Endothelial cell of umbilical vein (primary cell): ENCODE measurements around the gene ZNF598. TPM values are rescaled to one million over a fixed set of nuclear protein-coding genes. Genes with fewer than 3 reads are reported as not detected.

Experiments
- BruUV-seq: library from RNA; stranded (reverse); fragments of 400-500 nt; replicated peaks from 2 replicates; lab custom pipeline; 2021; lab: Mats Ljungman, UMichigan
- CTCF ChIA-PET: fragments of 300-600, 350-600 bp; sonication (Branson Sonifier 250); formaldehyde crosslinking; loops from one replicate; lab custom pipeline; 2021; ENCODE audit warnings: antibody characterized with exemption, inconsistent platforms; lab: Charles Lee
- POLR2A ChIA-PET: fragments of 300-600, 350-600 bp; sonication (Branson Sonifier 250); formaldehyde crosslinking; loops from one replicate; lab custom pipeline; 2021; ENCODE audit warnings: antibody characterized with exemption, inconsistent platforms; lab: Charles Lee
- DNase-seq: peaks from one replicate; pipeline ENCODE4 v3.0.0-alpha.2; 2011; ENCODE audit warnings: low read depth, low spot score
- FAIRE-seq: peaks from 2 replicates; lab custom pipeline; 2011; peaks lifted over from hg19 to GRCh38; lab: Jason Lieb, UNC
- H2AFZ ChIP-seq: 2 replicates; pipeline ENCODE4 v1.6.0; 2012; ENCODE audit warnings: low read depth, low read length, control low read depth, inconsistent platforms
- H3K27ac ChIP-seq: 2 replicates; pipeline ENCODE4 v1.5.1; 2011; ENCODE audit warnings: low read depth, mild to moderate bottlenecking, control low read depth, low read length, moderate library complexity; ENCODE audit not compliant: insufficient read depth
- H3K27me3 ChIP-seq, 2 experiments: 2 replicates each; pipeline versions ENCODE4 v1.6.0 to v1.6.1; 2011; ENCODE audit warnings: low read length in 2 of 2, mixed read lengths in 1 of 2; ENCODE audit not compliant: control insufficient read depth in 2 of 2, insufficient read depth in 2 of 2
- H3K36me3 ChIP-seq, 2 experiments: 2 replicates in 1 of 2; 3 replicates in 1 of 2; pipeline ENCODE4 v1.5.1; 2011; ENCODE audit warnings: low read length in 2 of 2, mild to moderate bottlenecking in 1 of 2, moderate library complexity in 1 of 2; ENCODE audit not compliant: control insufficient read depth in 2 of 2, insufficient read depth in 2 of 2; ENCODE audit errors: extremely low read depth in 1 of 2
- H3K4me1 ChIP-seq: 3 replicates; pipeline ENCODE4 v1.5.1; 2011; ENCODE audit warnings: mild to moderate bottlenecking, low read length; ENCODE audit not compliant: control insufficient read depth, insufficient read depth; ENCODE audit errors: extremely low read depth
- H3K4me2 ChIP-seq: 2 replicates; pipeline ENCODE4 v1.6.1; 2011; ENCODE audit warnings: low read length, control low read depth, mixed read lengths; ENCODE audit not compliant: insufficient read depth
- H3K4me3 ChIP-seq, 3 experiments: fragments of 200-600 bp in 1 of 3; sonication (generic), shearing (Covaris generic) in 1 of 3; replicated peaks in 1 of 3; 2 replicates each; pipeline ENCODE4 v1.5.1; 2011 to 2016; ENCODE audit warnings: control low read depth in 3 of 3, low read length in 3 of 3, mild to moderate bottlenecking in 2 of 3, inconsistent platforms in 1 of 3, low read depth in 1 of 3, moderate library complexity in 1 of 3; ENCODE audit not compliant: insufficient read depth in 1 of 3
- H3K79me2 ChIP-seq: 2 replicates; pipeline ENCODE4 v1.6.0; 2012; ENCODE audit warnings: low read length, inconsistent platforms; ENCODE audit not compliant: control insufficient read depth, insufficient read depth
- H3K9ac ChIP-seq: replicated peaks from 2 replicates; pipeline ENCODE3; 2011; ENCODE audit warnings: low read length, control low read depth; ENCODE audit not compliant: insufficient read depth; ENCODE audit errors: extremely low read depth
- H3K9me1 ChIP-seq: replicated peaks from 3 replicates; pipeline ENCODE4 v1.6.0; 2011; ENCODE audit warnings: mild to moderate bottlenecking, low read length; ENCODE audit not compliant: control insufficient read depth, insufficient read depth; ENCODE audit errors: extremely low read depth
- H3K9me3 ChIP-seq: replicated peaks from 2 replicates; pipeline ENCODE4 v1.5.1; 2012; ENCODE audit warnings: low read length, inconsistent platforms; ENCODE audit not compliant: control insufficient read depth, insufficient read depth
- H4K20me1 ChIP-seq: replicated peaks from 2 replicates; pipeline ENCODE3; 2011; ENCODE audit warnings: mild to moderate bottlenecking, low read length; ENCODE audit not compliant: control insufficient read depth, insufficient read depth; ENCODE audit errors: extremely low read depth
- GATA2 ChIP-seq: IDR thresholded peaks from 2 replicates; pipeline ENCODE4 v1.7.0; 2011; ENCODE audit warnings: low read depth, mild to moderate bottlenecking, moderate library complexity, mixed read lengths, low read length; ENCODE audit not compliant: insufficient read length, insufficient read depth
- JUN ChIP-seq: IDR thresholded peaks from 2 replicates; pipeline ENCODE4 v1.6.1; 2011; ENCODE audit warnings: borderline replicate concordance, low read depth; ENCODE audit not compliant: insufficient read length, insufficient read depth
- POLR2AphosphoS5 ChIP-seq: IDR thresholded peaks from 2 replicates; pipeline ENCODE4 v1.6.1; 2012; ENCODE audit warnings: low read depth, mild to moderate bottlenecking, control low read depth, low read length, moderate library complexity; ENCODE audit not compliant: insufficient read depth
- dilution Hi-C: fragments of 300-500 bp; cut with MboI; formaldehyde crosslinking; loops from one replicate; pipeline ENCODE4 v1.15.0; 2019; ENCODE audit warnings: low sequenced_read_pairs; ENCODE audit not compliant: extremely low pct_ligation_motif_present
- intact Hi-C: fragments of 100-400 bp; cut with micrococcal nuclease; formaldehyde crosslinking; loops from one replicate; pipeline ENCODE4 v1.10.0; 2022
- polyA plus RNA-seq, 4 experiments: library from polyadenylated mRNA; depleted of rRNA in 3 of 4; stranded (reverse) in 3 of 4; unstranded in 1 of 4; fragments of >200 nt; gene quantifications; 2 replicates each; pipeline versions ENCODE4 v1.2.1 to v1.2.3, GENCODE V29; 2011 to 2012; ENCODE audit warnings: missing spikeins in 1 of 4
- total RNA-seq: library from RNA; stranded (reverse); gene quantifications from 2 replicates; pipeline ENCODE4 v1.2.3, GENCODE V29; 2021
- TF ChIP-seq, protein P1 (sequence below): IDR thresholded peaks from 2 replicates; pipeline ENCODE4 v1.6.1; 2011; ENCODE audit not compliant: insufficient read depth, insufficient read length

The ZNF598 gene
- total and polyA plus RNA-seq, 2 donors (not counting 3 experiments of a cell fraction or from before 2014, with no cell fraction given), result 43.3 to 67.0 TPM

DNA sequence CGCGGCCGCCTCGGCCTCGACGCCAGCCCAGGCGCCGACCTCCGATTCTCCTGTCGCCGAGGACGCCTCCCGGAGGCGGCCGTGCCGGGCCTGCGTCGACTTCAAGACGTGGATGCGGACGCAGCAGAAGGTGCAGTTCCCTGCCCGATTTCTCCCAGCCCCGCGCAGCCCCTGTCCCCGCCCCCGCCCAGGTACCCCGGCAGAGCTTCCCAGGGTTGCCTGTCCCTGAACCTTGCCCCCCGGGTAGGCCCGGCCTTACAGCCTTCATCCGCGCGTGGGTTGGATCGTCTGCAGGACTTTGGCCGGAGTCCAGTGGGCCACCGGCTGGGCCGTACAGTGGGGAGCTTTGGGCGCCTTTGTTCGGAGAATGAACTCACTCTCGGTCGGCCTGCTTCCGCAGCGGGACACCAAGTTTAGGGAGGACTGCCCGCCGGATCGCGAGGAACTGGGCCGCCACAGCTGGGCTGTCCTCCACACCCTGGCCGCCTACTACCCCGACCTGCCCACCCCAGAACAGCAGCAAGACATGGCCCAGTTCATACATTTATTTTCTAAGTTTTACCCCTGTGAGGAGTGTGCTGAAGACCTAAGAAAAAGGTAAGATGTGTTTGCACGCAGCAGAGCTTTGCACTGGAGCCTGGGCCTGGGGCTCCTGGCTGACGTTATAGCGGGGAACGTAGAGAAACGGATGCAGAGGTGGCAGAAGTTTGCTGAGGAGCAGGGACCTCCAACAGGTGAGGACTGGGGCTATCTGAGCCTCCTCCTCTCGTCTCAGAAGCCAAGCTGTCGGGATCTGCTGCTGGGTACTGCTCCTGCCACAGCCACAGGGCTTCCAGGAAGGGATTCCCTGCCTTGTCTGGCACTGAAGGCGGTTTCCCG is 25.0 kb downstream of the ZNF598 start:
- Histone ChIP-seq H3K27me3 (peaks cover 42 to 44% of the 10 kb centered on the region in 2 experiments), H3K4me2 (peak overlapping the region; percentile 67), H3K9me1 (no peaks in the 10 kb centered on the region), H3K9me3 (no peaks in the 10 kb centered on the region), H3K9ac (peak overlapping the region; percentile 69), H2AFZ (peak overlapping the region; percentile 10), H3K36me3 (peaks cover 0 to 7% of the 10 kb centered on the region in 2 experiments), H3K4me1 (peaks cover 15% of the 10 kb centered on the region), H3K4me3 (peak overlapping the region; percentile 51 to 75 (median 71)), H3K27ac (no peak overlapping the region), H4K20me1 (no peaks in the 10 kb centered on the region), H3K79me2 (peaks cover 5% of the 10 kb centered on the region)
- intact Hi-C loops, result loop anchor here (1.0 kb wide), 1 partner anchor 13 kb away; no protein-coding TSS in a partner anchor
- FAIRE-seq, result peak; percentile 35
- TSS peak; percentile 21 for BruUV-seq
- TF ChIP-seq, protein P1, sequence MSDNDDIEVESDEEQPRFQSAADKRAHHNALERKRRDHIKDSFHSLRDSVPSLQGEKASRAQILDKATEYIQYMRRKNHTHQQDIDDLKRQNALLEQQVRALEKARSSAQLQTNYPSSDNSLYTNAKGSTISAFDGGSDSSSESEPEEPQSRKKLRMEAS, result no peak
- TF ChIP-seq POLR2AphosphoS5 (no peak), JUN (no peak), GATA2 (no peak)
- no peak for DNase-seq
- POLR2A ChIA-PET, result no interaction called here
- dilution Hi-C loops, result no loop called here
- CTCF ChIA-PET, result interaction anchor here (1.2 to 5.0 kb wide), 5 partner anchors 19 to 156 kb away, joined by 3 to 21 read pairs (median 6); no protein-coding TSS in a partner anchor
